Nephron progenitor cell (in vitro differentiated cells): ENCODE data around the gene CLPSL2.
A peak's percentile ranks its signal among the peaks of the same experiment; 100 is the strongest.

Source experiments
- DNase-seq: peaks from one replicate; pipeline ENCODE4 v3.0.0; 2021
- H3K27ac Mint-ChIP-seq: 2 replicates; pipeline ENCODE4 v1.8.0; 2021; ENCODE audit warnings: mild to moderate bottlenecking, moderate library complexity, mixed read lengths
- H3K27me3 Mint-ChIP-seq: 2 replicates; pipeline ENCODE4 v1.8.0; 2021; ENCODE audit warnings: mild to moderate bottlenecking, low read depth, mixed read lengths; ENCODE audit not compliant: poor library complexity
- H3K36me3 Mint-ChIP-seq: 2 replicates; pipeline ENCODE4 v1.8.0; 2021; ENCODE audit warnings: low read depth, mixed read lengths
- H3K4me1 Mint-ChIP-seq: 2 replicates; pipeline ENCODE4 v1.8.0; 2021; ENCODE audit warnings: mixed read lengths
- H3K4me3 Mint-ChIP-seq: 2 replicates; pipeline ENCODE4 v1.8.0; 2021; ENCODE audit warnings: mild to moderate bottlenecking, moderate library complexity, mixed read lengths
- H3K9me3 Mint-ChIP-seq: 2 replicates; pipeline ENCODE4 v1.8.0; 2021; ENCODE audit warnings: mild to moderate bottlenecking, moderate library complexity, mixed read lengths
- TF ChIP-seq, protein P1 (sequence below): fragments of 200-600 bp; sonication (generic); IDR thresholded peaks from 2 replicates; pipeline ENCODE4 v1.5.0; 2021; ENCODE audit warnings: antibody characterized with exemption

Gene CLPSL2

GRCh38 chr6:35745509-35745908 is 30.9 kb upstream of the CLPSL2 start:
- Mint-ChIP-seq H3K36me3 (peaks cover 5% of the 10 kb centered on the region), H3K4me3 (no peak overlapping the region), H3K9me3 (peaks cover 14% of the 10 kb centered on the region), H3K27ac (peak overlapping the region; percentile 5), H3K4me1 (peaks cover 14% of the 10 kb centered on the region), H3K27me3 (peaks cover 13% of the 10 kb centered on the region)
- TF ChIP-seq, protein P1, sequence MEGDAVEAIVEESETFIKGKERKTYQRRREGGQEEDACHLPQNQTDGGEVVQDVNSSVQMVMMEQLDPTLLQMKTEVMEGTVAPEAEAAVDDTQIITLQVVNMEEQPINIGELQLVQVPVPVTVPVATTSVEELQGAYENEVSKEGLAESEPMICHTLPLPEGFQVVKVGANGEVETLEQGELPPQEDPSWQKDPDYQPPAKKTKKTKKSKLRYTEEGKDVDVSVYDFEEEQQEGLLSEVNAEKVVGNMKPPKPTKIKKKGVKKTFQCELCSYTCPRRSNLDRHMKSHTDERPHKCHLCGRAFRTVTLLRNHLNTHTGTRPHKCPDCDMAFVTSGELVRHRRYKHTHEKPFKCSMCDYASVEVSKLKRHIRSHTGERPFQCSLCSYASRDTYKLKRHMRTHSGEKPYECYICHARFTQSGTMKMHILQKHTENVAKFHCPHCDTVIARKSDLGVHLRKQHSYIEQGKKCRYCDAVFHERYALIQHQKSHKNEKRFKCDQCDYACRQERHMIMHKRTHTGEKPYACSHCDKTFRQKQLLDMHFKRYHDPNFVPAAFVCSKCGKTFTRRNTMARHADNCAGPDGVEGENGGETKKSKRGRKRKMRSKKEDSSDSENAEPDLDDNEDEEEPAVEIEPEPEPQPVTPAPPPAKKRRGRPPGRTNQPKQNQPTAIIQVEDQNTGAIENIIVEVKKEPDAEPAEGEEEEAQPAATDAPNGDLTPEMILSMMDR: no peak
- DNase-seq: no peak

GRCh38 chr6:35746516-35746915 is 29.9 kb upstream of the CLPSL2 start:
- Mint-ChIP-seq H3K9me3 (peaks cover 14% of the 10 kb centered on the region), H3K4me3 (no peak overlapping the region), H3K36me3 (peaks cover 5% of the 10 kb centered on the region), H3K27ac (no peak overlapping the region), H3K27me3 (peaks cover 13% of the 10 kb centered on the region), H3K4me1 (peaks cover 6% of the 10 kb centered on the region)
- no peak for DNase-seq
- TF ChIP-seq, protein P1: no peak

GRCh38 chr6:35747877-35748276 is 28.5 kb upstream of the CLPSL2 start:
- peaks cover 14% of the 10 kb centered on the region for H3K9me3 Mint-ChIP-seq
- DNase-seq: no peak
- H3K36me3 Mint-ChIP-seq: peaks cover 5% of the 10 kb centered on the region
- H3K27me3 Mint-ChIP-seq: peaks cover 17% of the 10 kb centered on the region
- H3K4me3 Mint-ChIP-seq: no peak overlapping the region
- TF ChIP-seq, protein P1: no peak
- peaks cover 1% of the 10 kb centered on the region for H3K4me1 Mint-ChIP-seq
- no peak overlapping the region for H3K27ac Mint-ChIP-seq

DNA sequence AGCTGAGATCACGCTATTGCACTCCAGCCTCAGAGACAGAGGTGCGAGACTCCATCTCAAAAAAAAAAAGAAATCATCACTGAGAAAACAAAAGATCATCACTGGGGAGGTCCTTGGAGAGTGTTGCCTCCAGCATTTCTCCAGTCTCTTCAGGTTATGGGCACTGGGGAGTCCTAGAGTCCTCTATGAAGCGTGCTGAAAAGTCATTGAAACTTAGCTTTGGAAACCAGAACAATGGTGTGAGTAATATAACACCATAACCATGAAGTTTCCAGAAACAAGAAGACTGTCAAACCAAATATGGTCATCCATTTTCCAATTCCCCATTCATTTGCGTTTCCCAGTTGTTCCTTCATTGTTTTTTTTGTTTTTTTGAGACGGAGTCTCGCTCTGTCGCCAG is 25.8 kb upstream of the CLPSL2 start:
- Mint-ChIP-seq H3K4me3 (no peak overlapping the region), H3K27me3 (peaks cover 24% of the 10 kb centered on the region), H3K9me3 (peaks cover 14% of the 10 kb centered on the region), H3K4me1 (no peaks in the 10 kb centered on the region), H3K27ac (no peak overlapping the region), H3K36me3 (peaks cover 5% of the 10 kb centered on the region)
- TF ChIP-seq, protein P1: no peak
- no peak for DNase-seq

GRCh38 chr6:35751594-35751993 is 24.8 kb upstream of the CLPSL2 start:
- TF ChIP-seq, protein P1: no peak
- H3K9me3 Mint-ChIP-seq: peaks cover 14% of the 10 kb centered on the region
- DNase-seq: no peak
- H3K4me3 Mint-ChIP-seq: no peak overlapping the region
- H3K27me3 Mint-ChIP-seq: peaks cover 21% of the 10 kb centered on the region
- H3K36me3 Mint-ChIP-seq: peaks cover 5% of the 10 kb centered on the region
- H3K27ac Mint-ChIP-seq: peak overlapping the region; percentile 54
- no peaks in the 10 kb centered on the region for H3K4me1 Mint-ChIP-seq

GRCh38 chr6:35752330-35752729 is 24.1 kb upstream of the CLPSL2 start:
- no peak overlapping the region for H3K27ac Mint-ChIP-seq
- no peak overlapping the region for H3K4me3 Mint-ChIP-seq
- peaks cover 19% of the 10 kb centered on the region for H3K27me3 Mint-ChIP-seq
- H3K9me3 Mint-ChIP-seq: peaks cover 14% of the 10 kb centered on the region
- H3K4me1 Mint-ChIP-seq: peaks cover under 1% of the 10 kb centered on the region
- peaks cover 5% of the 10 kb centered on the region for H3K36me3 Mint-ChIP-seq
- TF ChIP-seq, protein P1: no peak
- no peak for DNase-seq
